Loucy (cell line): ENCODE results near the gene AQP3.
"Not testable (repeated sequence)": the region's sequence is repeated elsewhere in the genome, so short reads cannot be mapped to it uniquely, and the experiment has no call there.

Experiments used
- EZH2phosphoT487 ChIP-seq: fragments of 200-600 bp; IDR thresholded peaks from 2 replicates; pipeline ENCODE4 v1.6.1; 2018; ENCODE audit warnings: antibody characterized with exemption, mild to moderate bottlenecking, moderate library complexity, borderline replicate concordance
- TF ChIP-seq, protein P1 (sequence below): fragments of 200-600 bp; sonication (generic); conservative IDR thresholded peaks from 2 replicates; pipeline ENCODE4 v1.5.1; 2014; ENCODE audit warnings: mild to moderate bottlenecking, antibody characterized with exemption, low read length

DNA sequence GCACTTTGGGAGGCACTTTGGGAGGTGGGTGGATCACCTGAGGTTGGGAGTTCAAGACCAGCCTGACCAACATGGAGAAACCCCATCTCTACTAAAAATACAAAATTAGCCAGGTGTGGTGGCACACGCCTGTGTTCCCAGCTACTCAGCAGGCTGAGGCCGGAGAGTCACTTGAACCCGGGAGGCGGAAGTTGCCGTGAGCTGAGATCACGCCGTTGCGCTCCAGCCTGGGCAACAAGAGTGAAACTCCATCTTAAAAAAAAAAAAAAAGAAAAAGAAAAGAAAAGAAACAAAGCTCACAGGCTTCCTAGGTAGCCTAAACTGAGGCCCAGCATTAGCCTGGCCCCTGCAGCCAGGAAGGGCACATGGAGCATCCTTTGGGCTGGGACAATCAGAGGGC is 8.1 kb upstream of the AQP3 start:
- TF ChIP-seq, protein P1, sequence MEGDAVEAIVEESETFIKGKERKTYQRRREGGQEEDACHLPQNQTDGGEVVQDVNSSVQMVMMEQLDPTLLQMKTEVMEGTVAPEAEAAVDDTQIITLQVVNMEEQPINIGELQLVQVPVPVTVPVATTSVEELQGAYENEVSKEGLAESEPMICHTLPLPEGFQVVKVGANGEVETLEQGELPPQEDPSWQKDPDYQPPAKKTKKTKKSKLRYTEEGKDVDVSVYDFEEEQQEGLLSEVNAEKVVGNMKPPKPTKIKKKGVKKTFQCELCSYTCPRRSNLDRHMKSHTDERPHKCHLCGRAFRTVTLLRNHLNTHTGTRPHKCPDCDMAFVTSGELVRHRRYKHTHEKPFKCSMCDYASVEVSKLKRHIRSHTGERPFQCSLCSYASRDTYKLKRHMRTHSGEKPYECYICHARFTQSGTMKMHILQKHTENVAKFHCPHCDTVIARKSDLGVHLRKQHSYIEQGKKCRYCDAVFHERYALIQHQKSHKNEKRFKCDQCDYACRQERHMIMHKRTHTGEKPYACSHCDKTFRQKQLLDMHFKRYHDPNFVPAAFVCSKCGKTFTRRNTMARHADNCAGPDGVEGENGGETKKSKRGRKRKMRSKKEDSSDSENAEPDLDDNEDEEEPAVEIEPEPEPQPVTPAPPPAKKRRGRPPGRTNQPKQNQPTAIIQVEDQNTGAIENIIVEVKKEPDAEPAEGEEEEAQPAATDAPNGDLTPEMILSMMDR = not testable (repeated sequence)
- not testable (repeated sequence) for TF ChIP-seq EZH2phosphoT487
